Neuronal stem cell (in vitro differentiated cells): ENCODE measurements around the gene CEP128.

Source experiments
- DNase-seq: peaks from one replicate; pipeline ENCODE4 v3.0.0-alpha.2; 2013; ENCODE audit warnings: low spot score
- H2AFZ ChIP-seq: one replicate; pipeline ENCODE4 v1.6.1; 2013; ENCODE audit warnings: mild to moderate bottlenecking, low read length, inconsistent platforms
- H2AK5ac ChIP-seq: 2 replicates; pipeline ENCODE4 v1.6.1; 2013; ENCODE audit warnings: low read depth, mild to moderate bottlenecking, inconsistent platforms, low read length, moderate library complexity, mixed read lengths
- H2BK120ac ChIP-seq: 2 replicates; pipeline ENCODE4 v1.6.1; 2013; ENCODE audit warnings: low read depth, mild to moderate bottlenecking, inconsistent platforms, low read length, moderate library complexity, mixed read lengths
- H2BK12ac ChIP-seq: one replicate; pipeline ENCODE4 v1.6.1; 2013; ENCODE audit warnings: low read length, inconsistent platforms
- H2BK15ac ChIP-seq: 2 replicates; pipeline ENCODE4 v1.6.1; 2013; ENCODE audit warnings: mild to moderate bottlenecking, low read length, inconsistent platforms, mixed read lengths
- H2BK5ac ChIP-seq: one replicate; pipeline ENCODE4 v1.6.1; 2013; ENCODE audit warnings: inconsistent platforms, mild to moderate bottlenecking, low read length, moderate library complexity
- H3K14ac ChIP-seq: one replicate; pipeline ENCODE4 v1.6.1; 2013; ENCODE audit warnings: low read length, inconsistent platforms
- H3K18ac ChIP-seq: 2 replicates; pipeline ENCODE4 v1.6.1; 2013; ENCODE audit warnings: low read length, inconsistent platforms
- H3K23ac ChIP-seq: 2 replicates; pipeline ENCODE4 v1.6.1; 2013; ENCODE audit warnings: low read depth, mild to moderate bottlenecking, mixed read lengths, low read length, inconsistent platforms; ENCODE audit not compliant: poor library complexity
- H3K27ac ChIP-seq: replicated peaks from 3 replicates; pipeline ENCODE4 v1.5.1; 2013; ENCODE audit warnings: low read length, inconsistent platforms
- H3K27me3 ChIP-seq, 3 experiments: 2 replicates each; pipeline ENCODE4 v1.6.1; 2013; ENCODE audit warnings: low read length in 3 of 3, mild to moderate bottlenecking in 2 of 3, inconsistent platforms in 1 of 3, low read depth in 1 of 3, mixed read lengths in 1 of 3, moderate library complexity in 1 of 3; ENCODE audit not compliant: control insufficient read depth in 3 of 3, insufficient read depth in 3 of 3
- H3K36me3 ChIP-seq, 2 donors: replicated peaks in 1 of 2; 2 replicates each; pipeline ENCODE4 v1.6.1; 2013; ENCODE audit warnings: low read length in 2 of 2; ENCODE audit not compliant: control insufficient read depth in 2 of 2, insufficient read depth in 2 of 2
- H3K4ac ChIP-seq: 2 replicates; pipeline ENCODE4 v1.6.1; 2013; ENCODE audit warnings: inconsistent platforms, mild to moderate bottlenecking, low read length, moderate library complexity
- H3K4me1 ChIP-seq, 2 donors: 1 replicate in 1 of 2; 2 replicates in 1 of 2; pipeline ENCODE4 v1.6.1; 2013; ENCODE audit warnings: low read length in 2 of 2, low read depth in 1 of 2; ENCODE audit not compliant: control insufficient read depth in 2 of 2, insufficient read depth in 1 of 2
- H3K4me2 ChIP-seq: one replicate; pipeline ENCODE4 v1.6.1; 2013; ENCODE audit warnings: mild to moderate bottlenecking, low read length, inconsistent platforms; ENCODE audit not compliant: insufficient read depth, poor library complexity, severe bottlenecking
- H3K4me3 ChIP-seq, 2 donors: 2 replicates each; pipeline ENCODE4 v1.5.1; 2013; ENCODE audit warnings: low read length in 2 of 2, mild to moderate bottlenecking in 2 of 2, inconsistent platforms in 1 of 2, moderate library complexity in 1 of 2
- H3K79me1 ChIP-seq: one replicate; pipeline ENCODE4 v1.6.1; 2013; ENCODE audit warnings: low read depth, mild to moderate bottlenecking, inconsistent platforms, low read length, moderate library complexity
- H3K9ac ChIP-seq: one replicate; pipeline ENCODE4 v1.6.1; 2013; ENCODE audit warnings: mild to moderate bottlenecking, low read depth, low read length, inconsistent platforms; ENCODE audit not compliant: poor library complexity
- H3K9me3 ChIP-seq, 2 donors: replicated peaks in 1 of 2; 2 replicates each; pipeline versions ENCODE3 to v1.6.1; 2013; ENCODE audit warnings: low read length in 2 of 2, mild to moderate bottlenecking in 2 of 2, inconsistent platforms in 1 of 2, low read depth in 1 of 2, mixed read lengths in 1 of 2, moderate library complexity in 1 of 2; ENCODE audit not compliant: control insufficient read depth in 2 of 2, insufficient read depth in 1 of 2
- H4K8ac ChIP-seq: one replicate; pipeline ENCODE4 v1.6.1; 2013; ENCODE audit warnings: low read depth, mild to moderate bottlenecking, inconsistent platforms, low read length, moderate library complexity
- H4K91ac ChIP-seq: one replicate; pipeline ENCODE4 v1.6.1; 2013; ENCODE audit warnings: low read length, low read depth, mild to moderate bottlenecking, inconsistent platforms; ENCODE audit not compliant: poor library complexity
- WGBS, 2 donors: extraction: QIAGEN DNeasy Blood & Tissue Kit; methylation state at CpG; one replicate each; pipeline ENCODE4 v1.1.7; 2013; ENCODE audit warnings: missing lambda C conversion rate in 2 of 2, mixed read lengths in 1 of 2; ENCODE audit not compliant: insufficient read length in 2 of 2, insufficient replicate concordance in 1 of 2; ENCODE audit errors: extremely low coverage in 2 of 2; 5-methylcytosine and 5-hydroxymethylcytosine counted together

CEP128 gene

GRCh38 chr14:80637756-80638619 is 303.6 kb downstream of the CEP128 start:
- Histone ChIP-seq H2BK5ac (no peak overlapping the region), H2AFZ (no peak overlapping the region), H3K18ac (no peak overlapping the region), H2BK120ac (no peak overlapping the region), H4K91ac (no peak overlapping the region), H3K4ac (no peak overlapping the region), H3K9me3 (no peaks in the 10 kb centered on the region), H3K36me3 (no peaks in the 10 kb centered on the region), H3K14ac (no peak overlapping the region), H3K4me2 (no peak overlapping the region), H4K8ac (no peak overlapping the region), H3K4me1 (no peaks in the 10 kb centered on the region), H2BK15ac (no peak overlapping the region), H3K23ac (no peak overlapping the region), H3K4me3 (no peak overlapping the region), H3K27ac (no peak overlapping the region), H3K27me3 (no peaks in the 10 kb centered on the region), H3K9ac (no peak overlapping the region), H3K79me1 (no peaks in the 10 kb centered on the region), H2BK12ac (no peak overlapping the region), H2AK5ac (no peak overlapping the region)
- WGBS, 2 donors: no CpG with 5 or more reads among the region's 10 CpGs
- no peak for DNase-seq

DNA sequence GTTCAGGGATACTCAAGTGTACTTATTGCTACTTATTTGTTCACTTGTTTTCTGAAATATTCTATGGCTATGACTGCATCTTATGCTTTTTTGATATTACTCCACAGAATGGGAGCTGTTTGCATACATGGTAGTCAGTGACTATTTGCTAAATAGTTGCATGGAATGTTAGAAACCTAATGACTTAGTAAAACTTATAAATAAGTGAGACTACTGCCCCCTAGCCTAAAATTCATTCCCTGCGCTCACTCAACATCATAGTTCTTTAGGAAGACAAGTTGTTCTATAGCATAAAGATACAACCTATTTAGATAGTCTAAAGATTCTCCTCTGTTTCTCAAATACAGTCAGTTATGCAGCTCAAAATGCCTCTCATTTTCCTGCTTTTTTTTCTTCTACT is 305.5 kb downstream of the CEP128 start:
- no peaks in the 10 kb centered on the region for H3K9me3 ChIP-seq
- no peak overlapping the region for H2BK12ac ChIP-seq
- no peak overlapping the region for H3K4ac ChIP-seq
- no peak overlapping the region for H3K14ac ChIP-seq
- no peaks in the 10 kb centered on the region for H3K27me3 ChIP-seq
- no CpG with 5 or more reads among the region's 1 CpG for WGBS, 2 donors
- no peak overlapping the region for H2BK5ac ChIP-seq
- H2AFZ ChIP-seq: no peak overlapping the region
- no peaks in the 10 kb centered on the region for H3K79me1 ChIP-seq
- H2BK15ac ChIP-seq: no peak overlapping the region
- H2AK5ac ChIP-seq: no peak overlapping the region
- no peak overlapping the region for H4K91ac ChIP-seq
- H3K36me3 ChIP-seq: no peaks in the 10 kb centered on the region
- no peak overlapping the region for H3K23ac ChIP-seq
- no peak overlapping the region for H3K27ac ChIP-seq
- H3K4me2 ChIP-seq: no peak overlapping the region
- H3K4me3 ChIP-seq: no peak overlapping the region
- no peak overlapping the region for H2BK120ac ChIP-seq
- H3K4me1 ChIP-seq: no peaks in the 10 kb centered on the region
- no peak for DNase-seq
- no peak overlapping the region for H4K8ac ChIP-seq
- no peak overlapping the region for H3K18ac ChIP-seq
- no peak overlapping the region for H3K9ac ChIP-seq

DNA sequence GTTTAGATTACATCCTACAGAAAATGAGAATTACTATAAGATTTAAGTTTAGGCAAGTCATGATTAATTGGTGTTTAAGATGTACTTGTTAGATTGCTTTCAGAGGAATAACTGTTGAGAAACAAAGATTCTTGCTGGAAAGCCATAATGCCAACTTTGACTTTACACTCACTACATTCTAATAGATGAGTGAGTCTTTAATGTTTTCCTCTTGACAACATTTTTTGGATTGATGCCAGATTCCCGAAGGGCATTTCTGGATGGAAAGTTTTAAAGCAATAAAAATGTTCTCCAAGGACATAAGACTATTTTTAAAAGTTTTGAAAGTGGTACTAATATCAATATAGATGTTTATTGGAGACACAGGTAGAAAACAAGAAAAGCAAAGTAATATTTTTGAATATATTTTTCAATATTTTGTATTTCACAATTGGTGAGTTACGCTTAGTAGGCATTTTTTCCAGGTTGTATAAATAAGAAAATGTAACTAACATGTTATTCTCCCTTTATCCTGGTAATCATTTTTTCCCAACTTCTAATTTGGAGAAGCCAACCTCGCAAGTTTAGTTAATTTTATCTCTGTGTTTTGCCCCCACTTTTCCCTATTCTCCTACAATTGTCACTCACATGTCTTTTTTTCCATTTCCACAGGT is 307.3 kb downstream of the CEP128 start:
- no peak overlapping the region for H3K9ac ChIP-seq
- no CpG with 5 or more reads among the region's 3 CpGs for WGBS, 2 donors
- DNase-seq: no peak

DNA sequence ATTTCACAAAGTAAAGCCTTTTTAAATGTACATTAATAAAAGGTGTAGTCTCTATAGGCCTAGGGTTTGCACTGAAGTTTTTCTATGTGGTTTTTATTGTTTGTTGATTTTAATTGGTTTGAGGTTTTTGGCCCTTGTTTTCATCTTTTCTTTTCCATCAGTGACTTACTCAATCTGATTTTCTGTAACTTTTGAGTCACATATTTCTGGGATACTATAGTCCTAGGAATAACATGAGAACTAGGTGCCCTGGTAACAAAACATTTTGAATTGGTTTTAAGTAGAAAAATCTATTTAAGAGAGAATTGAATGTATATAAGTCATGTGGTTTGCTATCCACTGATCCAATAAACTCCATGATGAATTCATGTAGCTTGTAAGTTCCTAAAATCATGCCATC is 311.9 kb downstream of the CEP128 start:
- no peaks in the 10 kb centered on the region for H3K79me1 ChIP-seq
- H3K23ac ChIP-seq: no peak overlapping the region
- H4K91ac ChIP-seq: no peak overlapping the region
- H3K4me3 ChIP-seq: no peak overlapping the region
- H3K9ac ChIP-seq: no peak overlapping the region
- no peak for DNase-seq
- no peaks in the 10 kb centered on the region for H3K4me1 ChIP-seq
- no peak overlapping the region for H3K4me2 ChIP-seq
- H3K9me3 ChIP-seq: no peaks in the 10 kb centered on the region
- no peak overlapping the region for H2AK5ac ChIP-seq
- no peaks in the 10 kb centered on the region for H3K27me3 ChIP-seq
- H2AFZ ChIP-seq: no peak overlapping the region
- no peak overlapping the region for H4K8ac ChIP-seq
- no peak overlapping the region for H2BK12ac ChIP-seq
- no peaks in the 10 kb centered on the region for H3K36me3 ChIP-seq
- no peak overlapping the region for H3K14ac ChIP-seq
- no peak overlapping the region for H3K4ac ChIP-seq
- H3K27ac ChIP-seq: no peak overlapping the region
- H3K18ac ChIP-seq: no peak overlapping the region
- no peak overlapping the region for H2BK15ac ChIP-seq
- no peak overlapping the region for H2BK5ac ChIP-seq
- H2BK120ac ChIP-seq: no peak overlapping the region

More for the DNA sequence above, 307.3 kb downstream of the CEP128 start:
- Histone ChIP-seq H3K9me3 (no peaks in the 10 kb centered on the region), H3K4ac (no peak overlapping the region), H3K4me2 (no peak overlapping the region), H4K8ac (no peak overlapping the region), H3K14ac (no peak overlapping the region), H2AFZ (no peak overlapping the region), H2BK15ac (no peak overlapping the region), H2BK120ac (no peak overlapping the region), H3K79me1 (no peaks in the 10 kb centered on the region), H3K4me3 (no peak overlapping the region), H3K27ac (no peak overlapping the region), H3K23ac (no peak overlapping the region), H2AK5ac (no peak overlapping the region), H3K4me1 (no peaks in the 10 kb centered on the region), H3K27me3 (no peaks in the 10 kb centered on the region), H4K91ac (no peak overlapping the region), H2BK12ac (no peak overlapping the region), H2BK5ac (no peak overlapping the region), H3K18ac (no peak overlapping the region), H3K36me3 (no peaks in the 10 kb centered on the region)
